CD4-positive, alpha-beta T cell treated with Interleukin-15 for 4 hours (primary cell): ENCODE data around the gene LAMB4.

Source experiments
- DNase-seq: peaks from one replicate; pipeline ENCODE4 v3.0.0-alpha.2; 2020; ENCODE audit warnings: low spot score

Gene LAMB4

DNA sequence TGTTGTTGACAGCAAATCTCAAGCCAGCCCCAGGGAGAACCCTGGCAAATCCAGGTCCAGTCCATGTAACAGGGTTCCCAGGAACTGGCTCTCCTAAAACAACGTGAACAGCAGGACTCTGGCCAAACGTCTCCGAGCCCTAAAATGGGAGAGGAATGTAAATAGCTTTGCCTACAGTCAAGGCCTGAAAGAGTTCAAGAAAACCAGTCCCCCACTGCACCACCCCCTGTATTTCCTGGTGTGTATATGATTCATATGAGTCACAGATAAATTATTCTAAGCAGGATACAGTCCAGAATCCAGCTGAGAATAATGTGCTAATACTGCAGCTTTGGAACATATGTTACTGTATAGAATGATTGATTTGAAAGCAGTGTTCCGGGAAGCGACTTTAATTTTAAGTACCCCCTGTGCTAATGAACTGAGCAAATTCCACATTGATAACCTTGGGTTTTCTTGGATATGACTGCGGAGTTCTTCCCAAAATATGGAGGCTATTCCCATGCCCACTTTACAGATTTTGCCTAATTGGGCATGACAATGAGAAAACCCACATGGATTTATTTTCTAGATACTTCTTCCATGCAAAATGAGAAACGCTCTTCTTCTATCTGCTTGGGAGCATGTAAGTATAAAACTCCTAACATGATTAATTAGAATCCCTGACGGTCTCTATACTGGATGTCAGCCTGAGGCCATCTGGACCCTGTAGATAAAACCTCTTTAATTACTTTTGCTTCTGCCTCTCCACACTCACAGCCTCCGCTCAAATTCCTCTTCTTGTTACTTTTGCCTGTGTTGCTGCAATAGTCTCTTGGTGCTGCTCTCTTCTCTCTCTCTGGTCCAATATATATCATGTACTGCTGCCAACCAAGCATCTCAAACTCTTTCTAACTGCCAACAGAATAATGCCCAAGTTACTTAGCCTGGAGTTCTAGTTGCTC lies 50.2 kb downstream of the LAMB4 start:
- DNase-seq: no peak

- DNase-seq: no peak
Observed at GRCh38 chr7:108079276-108079647, 50.9 kb downstream of the LAMB4 start.

GRCh38 chr7:108078691-108079090 lies 51.5 kb downstream of the LAMB4 start:
- no peak for DNase-seq

DNA sequence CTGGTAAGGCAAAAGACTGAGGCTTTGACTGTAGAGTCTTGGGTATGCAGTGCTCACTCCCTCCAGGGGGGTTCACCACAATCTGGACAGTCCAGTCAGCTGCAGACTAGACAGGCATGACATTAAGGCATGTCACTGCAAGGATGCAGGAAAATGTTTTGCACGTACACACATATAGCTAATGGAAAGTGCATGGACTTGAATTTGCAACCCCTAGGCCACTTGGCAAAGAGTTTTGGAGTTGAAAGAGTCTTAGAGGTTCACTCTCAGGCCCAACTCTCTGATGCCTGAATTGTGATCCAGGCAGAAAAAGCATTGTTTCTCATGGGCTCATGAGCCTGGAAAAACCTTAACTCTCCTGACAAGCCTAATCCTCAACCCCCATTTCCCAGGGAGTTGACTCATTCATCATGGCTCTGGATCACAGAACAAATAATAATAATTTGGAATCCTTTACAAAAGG lies 51.9 kb downstream of the LAMB4 start:
- no peak for DNase-seq

DNA sequence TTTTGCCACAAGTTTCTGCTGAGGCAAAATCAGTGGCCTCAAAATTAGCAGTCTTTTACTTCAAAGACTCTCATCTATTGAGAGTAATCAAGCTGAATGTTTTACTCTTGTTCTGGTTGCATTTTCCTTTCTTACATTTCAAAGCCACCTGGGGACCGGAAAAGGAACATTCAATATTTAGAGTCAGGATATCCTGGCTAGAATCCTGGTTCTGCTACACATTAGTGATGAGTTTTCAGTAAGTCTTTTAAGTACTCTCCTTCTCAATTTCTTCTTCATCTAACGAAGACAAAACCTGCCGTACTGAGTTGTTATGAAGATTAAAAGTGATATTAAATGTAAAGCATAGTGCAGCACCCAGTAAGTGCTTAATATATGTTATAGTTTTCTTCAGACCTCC lies 52.5 kb downstream of the LAMB4 start:
- no peak for DNase-seq

- no peak for DNase-seq
Observed at GRCh38 chr7:108076156-108076555, 54.0 kb downstream of the LAMB4 start.

- no peak for DNase-seq
Observed at GRCh38 chr7:108073305-108074070, 56.7 kb downstream of the LAMB4 start.

- no peak for DNase-seq
Observed at GRCh38 chr7:108072739-108073138, 57.4 kb downstream of the LAMB4 start.

DNA sequence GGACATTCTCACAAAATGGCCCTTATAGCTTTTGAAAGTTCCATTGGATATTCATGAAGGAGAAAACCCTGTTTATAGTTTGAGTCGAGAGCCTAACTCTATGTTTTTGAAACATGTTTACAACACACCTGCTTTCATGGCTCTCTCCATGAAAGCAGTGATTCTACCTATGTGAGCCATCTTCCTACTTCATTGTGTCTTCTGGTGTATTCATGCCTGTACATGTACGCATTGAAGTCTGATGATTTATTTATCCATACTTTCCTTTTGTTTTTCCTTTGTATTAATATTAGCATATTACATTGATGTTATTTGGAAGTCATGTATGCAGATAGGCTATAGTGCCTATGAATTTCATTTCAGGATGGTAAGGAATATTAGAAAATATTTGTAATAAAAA lies 58.0 kb downstream of the LAMB4 start:
- no peak for DNase-seq

GRCh38 chr7:108071551-108071950 lies 58.6 kb downstream of the LAMB4 start:
- no peak for DNase-seq

DNA sequence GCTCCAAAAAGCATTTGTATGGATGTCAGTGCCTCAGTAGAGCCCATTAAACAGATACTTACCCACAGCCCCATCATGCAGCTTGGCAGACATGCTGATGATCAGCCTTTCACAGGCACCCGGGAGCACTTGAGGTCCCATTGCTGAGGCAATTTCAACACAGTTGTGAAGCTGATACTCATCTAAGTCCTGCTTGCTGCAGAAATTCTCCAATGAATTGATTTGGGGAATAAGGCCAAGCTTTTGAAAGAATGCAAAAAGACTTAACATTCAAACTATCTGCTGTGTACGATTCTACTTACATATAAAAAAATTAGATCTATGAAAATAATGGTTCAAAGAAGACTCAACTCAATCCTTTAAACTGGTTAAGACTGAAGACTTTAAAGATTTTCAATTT lies 60.5 kb downstream of the LAMB4 start:
- DNase-seq: no peak

- DNase-seq: no peak
Observed at GRCh38 chr7:108067844-108068243, 62.3 kb downstream of the LAMB4 start.

GRCh38 chr7:108066486-108066885 lies 63.7 kb downstream of the LAMB4 start:
- DNase-seq: no peak

DNA sequence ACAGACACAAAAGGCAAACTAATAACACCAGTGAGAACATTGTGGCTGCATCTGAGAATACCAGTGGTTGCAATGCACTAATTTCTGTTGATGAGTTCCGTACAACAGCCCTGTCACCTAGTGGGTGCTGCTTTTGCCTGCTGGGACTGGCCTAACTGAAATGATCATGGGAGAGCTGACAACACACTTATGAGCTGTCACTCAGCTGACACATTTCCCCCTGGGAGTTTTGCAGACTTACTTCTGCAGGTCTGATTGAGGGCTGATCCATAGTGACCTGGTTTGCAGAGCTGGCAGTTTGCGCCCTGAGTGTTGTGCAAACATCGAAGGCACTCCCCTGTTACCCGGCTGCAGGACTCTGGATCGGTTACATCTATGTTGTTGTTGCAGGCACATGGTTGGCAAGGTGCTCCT lies 66.6 kb downstream of the LAMB4 start:
- DNase-seq: no peak

DNA sequence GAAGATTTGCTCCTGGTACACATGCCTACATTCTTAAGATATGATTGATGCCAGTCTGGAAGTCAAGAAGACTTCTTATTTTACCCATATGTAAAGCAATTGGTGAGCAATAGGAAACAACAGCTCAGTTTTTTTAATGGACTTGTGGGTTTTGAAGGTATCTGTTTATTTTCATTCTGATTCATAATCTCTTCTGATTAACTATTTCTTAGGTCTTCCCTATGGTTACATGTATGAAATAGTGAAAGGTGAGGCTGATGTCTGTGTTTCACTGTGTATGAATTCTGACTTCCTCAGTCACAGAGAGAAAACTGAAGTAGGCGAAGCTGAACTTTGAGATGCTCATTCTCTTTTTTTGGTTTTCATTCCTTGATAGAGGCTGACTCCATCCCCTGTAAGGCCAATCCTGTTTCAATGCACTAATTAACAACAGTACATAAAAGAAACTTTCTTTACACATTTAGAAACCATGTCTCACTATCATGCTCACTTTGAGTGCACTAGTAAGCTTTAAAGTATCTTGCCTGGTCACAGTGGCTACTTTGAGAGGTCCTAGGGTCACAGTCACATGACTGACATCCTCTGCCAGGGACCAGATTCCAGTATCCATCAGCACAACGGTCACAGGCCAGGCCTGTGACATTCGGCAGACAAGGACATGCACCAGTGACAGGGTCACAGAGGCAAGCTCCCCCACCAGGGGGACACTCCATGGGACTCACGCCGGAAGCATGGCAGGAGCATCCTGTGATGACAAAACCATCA lies 67.7 kb downstream of the LAMB4 start:
- DNase-seq: no peak

- no peak for DNase-seq
Observed at GRCh38 chr7:108059526-108059925, 70.6 kb downstream of the LAMB4 start.

DNA sequence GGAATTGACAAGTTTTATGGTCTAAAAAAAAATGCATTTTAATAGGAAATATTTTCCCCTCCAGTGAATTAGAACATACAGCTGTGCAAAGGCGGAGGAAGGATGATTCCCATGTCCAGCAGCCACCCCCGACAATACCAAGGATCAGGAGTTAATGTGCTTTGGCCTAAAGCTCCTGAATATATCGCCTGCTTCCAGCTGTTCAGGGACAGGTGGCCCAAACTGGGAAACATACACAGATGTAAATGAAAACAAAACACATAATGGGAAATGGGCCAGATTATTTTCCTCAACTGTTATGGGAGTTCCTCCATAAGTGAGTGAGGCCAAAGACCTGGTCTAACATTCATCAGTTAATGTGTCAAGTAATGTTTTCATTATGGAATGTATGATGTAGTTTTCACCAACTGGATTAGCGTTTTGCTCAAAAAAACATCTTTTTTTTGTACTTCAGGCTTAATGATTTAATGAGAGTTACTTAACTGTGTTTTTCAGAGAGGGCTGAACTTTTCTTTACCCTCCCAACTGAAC lies 72.1 kb downstream of the LAMB4 start:
- no peak for DNase-seq

GRCh38 chr7:108055611-108056021 lies 74.5 kb downstream of the LAMB4 start:
- no peak for DNase-seq

GRCh38 chr7:108054537-108054936 lies 75.6 kb downstream of the LAMB4 start:
- DNase-seq: no peak

- no peak for DNase-seq
Observed at GRCh38 chr7:108053250-108053649, 76.9 kb downstream of the LAMB4 start.

DNA sequence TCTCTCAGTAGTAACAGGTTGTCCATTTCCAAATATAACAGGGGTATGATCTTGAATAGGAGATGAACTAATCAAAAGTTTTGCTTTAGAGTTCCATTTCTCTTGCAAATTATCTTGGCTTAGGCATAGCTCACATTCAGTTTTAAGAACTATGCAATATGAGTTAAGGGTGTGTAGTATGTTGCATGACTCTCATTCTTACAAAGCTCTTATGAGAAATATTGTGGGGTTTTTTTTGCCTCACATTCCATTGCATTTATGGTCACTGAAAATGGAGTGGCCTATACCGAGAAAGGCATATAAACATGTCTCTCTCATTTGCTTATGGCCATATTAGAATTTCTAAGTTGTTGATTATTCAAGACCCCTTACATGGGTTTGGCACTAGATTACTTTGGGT lies 78.7 kb downstream of the LAMB4 start:
- DNase-seq: no peak

DNA sequence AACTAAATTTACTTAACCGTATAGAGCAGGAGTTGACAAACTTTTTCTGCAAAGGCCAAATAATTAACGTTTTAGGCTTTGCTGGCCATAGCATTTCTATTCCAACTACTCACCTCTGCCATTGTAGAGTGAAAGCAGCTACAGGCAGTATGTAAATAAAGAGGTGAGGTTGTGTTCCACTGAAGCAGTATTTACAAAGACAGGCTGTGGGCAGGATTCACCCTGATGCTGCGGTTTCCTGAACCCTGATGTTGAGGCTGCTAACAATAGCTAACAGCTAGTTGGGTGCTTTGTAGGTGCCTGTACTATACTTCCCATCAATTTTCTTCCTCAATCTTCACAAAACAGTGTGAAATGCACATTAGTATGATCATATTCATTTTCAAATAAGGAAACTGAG lies 80.2 kb downstream of the LAMB4 start:
- DNase-seq: no peak
